ENCODE data around the gene HLF.

HLF gene

GRCh38 chr17:55302407-55302787 is 37.6 kb downstream of the HLF start:
- Histone ChIP-seq H3K79me1 (ENCODE audit: low read length) (no peaks in the 10 kb centered on the region), H4K12ac (ENCODE audit: low read depth, low read length) (no peak overlapping the region), H3K18ac (ENCODE audit: low read length) (no peak overlapping the region), H3K79me2 (ENCODE audit: control insufficient read depth, insufficient read depth, low read length, poor library complexity) (no peaks in the 10 kb centered on the region), H3K23ac (ENCODE audit: low read length) (no peak overlapping the region), H2BK120ac (ENCODE audit: insufficient read depth, low read length, poor library complexity) (no peak overlapping the region), H3K9me3 (ENCODE audit: insufficient read depth, low read depth, low read length) (no peaks in the 10 kb centered on the region), H3K4me3 (ENCODE audit: low read depth, low read length) (no peak overlapping the region), H4K8ac (ENCODE audit: low read depth, low read length) (no peak overlapping the region), H2BK5ac (ENCODE audit: low read depth, low read length, poor library complexity) (no peak overlapping the region), H2BK12ac (ENCODE audit: low read length) (no peak overlapping the region), H3K4ac (ENCODE audit: low read depth, low read length) (no peak overlapping the region), H3K36me3 (ENCODE audit: control insufficient read depth in 1 of 2, insufficient read depth in 2 of 2, low read length in 2 of 2) (no peaks in the 10 kb centered on the region), H3K27ac (ENCODE audit: low read depth, low read length) (no peak overlapping the region), H3K14ac (ENCODE audit: low read length) (no peak overlapping the region), H3K9ac (ENCODE audit: low read length) (no peak overlapping the region), H2AFZ (ENCODE audit: insufficient read depth, low read length, poor library complexity) (no peak overlapping the region), H2AK5ac (ENCODE audit: low read length) (no peak overlapping the region), H4K91ac (ENCODE audit: low read depth, low read length) (no peak overlapping the region), H3K4me2 (ENCODE audit: low read length) (no peak overlapping the region), H3K4me1 (ENCODE audit: control insufficient read depth in 1 of 2, insufficient read depth in 2 of 2, low read length in 2 of 2) (no peaks in the 10 kb centered on the region), H3K27me3 (ENCODE audit: insufficient read depth, low read length) (no peaks in the 10 kb centered on the region)
- WGBS (ENCODE audit: extremely low coverage, insufficient coverage, insufficient read length) = no CpG with 5 or more reads among the region's 6 CpGs
- DNase-seq = no peak

- H3K9ac ChIP-seq (ENCODE audit: low read length) = no peak overlapping the region
- no peaks in the 10 kb centered on the region for H3K9me3 ChIP-seq (ENCODE audit: insufficient read depth, low read depth, low read length)
- no peak overlapping the region for H2AFZ ChIP-seq (ENCODE audit: insufficient read depth, low read length, poor library complexity)
- H4K8ac ChIP-seq (ENCODE audit: low read depth, low read length) = no peak overlapping the region
- H3K36me3 ChIP-seq (ENCODE audit: control insufficient read depth in 1 of 2, insufficient read depth in 2 of 2, low read length in 2 of 2) = no peaks in the 10 kb centered on the region
- H3K79me1 ChIP-seq (ENCODE audit: low read length) = no peaks in the 10 kb centered on the region
- H3K23ac ChIP-seq (ENCODE audit: low read length) = no peak overlapping the region
- H3K79me2 ChIP-seq (ENCODE audit: control insufficient read depth, insufficient read depth, low read length, poor library complexity) = no peaks in the 10 kb centered on the region
- H3K4me3 ChIP-seq (ENCODE audit: low read depth, low read length) = no peak overlapping the region
- H4K12ac ChIP-seq (ENCODE audit: low read depth, low read length) = no peak overlapping the region
- H2BK5ac ChIP-seq (ENCODE audit: low read depth, low read length, poor library complexity) = no peak overlapping the region
- H3K27me3 ChIP-seq (ENCODE audit: insufficient read depth, low read length) = no peaks in the 10 kb centered on the region
- H3K18ac ChIP-seq (ENCODE audit: low read length) = no peak overlapping the region
- no peak for DNase-seq
- WGBS (ENCODE audit: extremely low coverage, insufficient coverage, insufficient read length) = no CpG with 5 or more reads among the region's 3 CpGs
- H2AK5ac ChIP-seq (ENCODE audit: low read length) = no peak overlapping the region
- H2BK12ac ChIP-seq (ENCODE audit: low read length) = no peak overlapping the region
- no peak overlapping the region for H3K4ac ChIP-seq (ENCODE audit: low read depth, low read length)
- H3K14ac ChIP-seq (ENCODE audit: low read length) = no peak overlapping the region
- H3K4me2 ChIP-seq (ENCODE audit: low read length) = no peak overlapping the region
- H3K4me1 ChIP-seq (ENCODE audit: control insufficient read depth in 1 of 2, insufficient read depth in 2 of 2, low read length in 2 of 2) = no peaks in the 10 kb centered on the region
- H2BK120ac ChIP-seq (ENCODE audit: insufficient read depth, low read length, poor library complexity) = no peak overlapping the region
- no peak overlapping the region for H4K91ac ChIP-seq (ENCODE audit: low read depth, low read length)
- no peak overlapping the region for H3K27ac ChIP-seq (ENCODE audit: low read depth, low read length)
These were observed 38.3 kb downstream of the HLF start for GRCh38 chr17:55303008-55303493.

GRCh38 chr17:55303701-55304145 is 39.0 kb downstream of the HLF start:
- H3K4me2 ChIP-seq (ENCODE audit: low read length) = no peak overlapping the region
- no peak overlapping the region for H3K4ac ChIP-seq (ENCODE audit: low read depth, low read length)
- H4K8ac ChIP-seq (ENCODE audit: low read depth, low read length) = no peak overlapping the region
- H3K14ac ChIP-seq (ENCODE audit: low read length) = no peak overlapping the region
- H3K27me3 ChIP-seq (ENCODE audit: insufficient read depth, low read length) = no peaks in the 10 kb centered on the region
- WGBS (ENCODE audit: extremely low coverage, insufficient coverage, insufficient read length) = no CpG with 5 or more reads among the region's 7 CpGs
- no peak overlapping the region for H3K9ac ChIP-seq (ENCODE audit: low read length)
- H3K27ac ChIP-seq (ENCODE audit: low read depth, low read length) = no peak overlapping the region
- no peaks in the 10 kb centered on the region for H3K36me3 ChIP-seq (ENCODE audit: control insufficient read depth in 1 of 2, insufficient read depth in 2 of 2, low read length in 2 of 2)
- H3K23ac ChIP-seq (ENCODE audit: low read length) = no peak overlapping the region
- H3K9me3 ChIP-seq (ENCODE audit: insufficient read depth, low read depth, low read length) = no peaks in the 10 kb centered on the region
- no peak overlapping the region for H3K4me3 ChIP-seq (ENCODE audit: low read depth, low read length)
- no peaks in the 10 kb centered on the region for H3K79me2 ChIP-seq (ENCODE audit: control insufficient read depth, insufficient read depth, low read length, poor library complexity)
- peak in 1 of 2 donors; percentile 60 for DNase-seq
- H2BK5ac ChIP-seq (ENCODE audit: low read depth, low read length, poor library complexity) = no peak overlapping the region
- H3K18ac ChIP-seq (ENCODE audit: low read length) = no peak overlapping the region
- H2BK12ac ChIP-seq (ENCODE audit: low read length) = no peak overlapping the region
- no peaks in the 10 kb centered on the region for H3K79me1 ChIP-seq (ENCODE audit: low read length)
- no peak overlapping the region for H2BK120ac ChIP-seq (ENCODE audit: insufficient read depth, low read length, poor library complexity)
- H3K4me1 ChIP-seq (ENCODE audit: control insufficient read depth in 1 of 2, insufficient read depth in 2 of 2, low read length in 2 of 2) = no peaks in the 10 kb centered on the region
- H4K12ac ChIP-seq (ENCODE audit: low read depth, low read length) = no peak overlapping the region
- no peak overlapping the region for H2AFZ ChIP-seq (ENCODE audit: insufficient read depth, low read length, poor library complexity)
- no peak overlapping the region for H4K91ac ChIP-seq (ENCODE audit: low read depth, low read length)
- H2AK5ac ChIP-seq (ENCODE audit: low read length) = no peak overlapping the region

GRCh38 chr17:55304171-55304859 is 39.6 kb downstream of the HLF start:
- Histone ChIP-seq H2BK12ac (ENCODE audit: low read length) (no peak overlapping the region), H3K4me1 (ENCODE audit: control insufficient read depth in 1 of 2, insufficient read depth in 2 of 2, low read length in 2 of 2) (no peaks in the 10 kb centered on the region), H3K4me3 (ENCODE audit: low read depth, low read length) (no peak overlapping the region), H3K27ac (ENCODE audit: low read depth, low read length) (no peak overlapping the region), H2AK5ac (ENCODE audit: low read length) (no peak overlapping the region), H2AFZ (ENCODE audit: insufficient read depth, low read length, poor library complexity) (no peak overlapping the region), H2BK120ac (ENCODE audit: insufficient read depth, low read length, poor library complexity) (no peak overlapping the region), H3K9me3 (ENCODE audit: insufficient read depth, low read depth, low read length) (no peaks in the 10 kb centered on the region), H2BK5ac (ENCODE audit: low read depth, low read length, poor library complexity) (no peak overlapping the region), H3K36me3 (ENCODE audit: control insufficient read depth in 1 of 2, insufficient read depth in 2 of 2, low read length in 2 of 2) (no peaks in the 10 kb centered on the region), H4K8ac (ENCODE audit: low read depth, low read length) (no peak overlapping the region), H3K4me2 (ENCODE audit: low read length) (no peak overlapping the region), H3K79me1 (ENCODE audit: low read length) (no peaks in the 10 kb centered on the region), H4K91ac (ENCODE audit: low read depth, low read length) (no peak overlapping the region), H3K27me3 (ENCODE audit: insufficient read depth, low read length) (no peaks in the 10 kb centered on the region), H3K18ac (ENCODE audit: low read length) (no peak overlapping the region), H3K79me2 (ENCODE audit: control insufficient read depth, insufficient read depth, low read length, poor library complexity) (no peaks in the 10 kb centered on the region), H3K23ac (ENCODE audit: low read length) (no peak overlapping the region), H3K14ac (ENCODE audit: low read length) (no peak overlapping the region), H3K9ac (ENCODE audit: low read length) (no peak overlapping the region), H4K12ac (ENCODE audit: low read depth, low read length) (no peak overlapping the region), H3K4ac (ENCODE audit: low read depth, low read length) (no peak overlapping the region)
- DNase-seq = no peak
- no CpG with 5 or more reads among the region's 11 CpGs for WGBS (ENCODE audit: extremely low coverage, insufficient coverage, insufficient read length)

Measured in trophoblast cell (in vitro differentiated cells and primary cell).